RWPE1 (cell line): ENCODE results near the gene GLMP.

Experiments
- CTCF ChIA-PET: fragments of 350-600 bp; sonication (Branson Sonifier 250); formaldehyde crosslinking; extraction: SDS; loops from one replicate; lab custom pipeline; 2021; lab: Yijun Ruan, JAX
- POLR2A ChIA-PET: fragments of 400-600 bp; formaldehyde crosslinking; extraction: SDS; loops from one replicate; lab custom pipeline; 2020; ENCODE audit warnings: antibody characterized with exemption; ENCODE audit not compliant: low non-redundant PET; lab: Yijun Ruan, JAX
- DNase-seq: peaks from one replicate; pipeline ENCODE4 v3.0.0; 2012; ENCODE audit warnings: low spot score
- H3K27ac ChIP-seq: fragments of 450-650 bp; 2 replicates; pipeline ENCODE4 v1.5.1; 2017
- TF ChIP-seq, protein P1 (sequence below): fragments of 450-650 bp; conservative IDR thresholded peaks from 2 replicates; pipeline ENCODE4 v1.5.1; 2017; ENCODE audit warnings: low read depth, mild to moderate bottlenecking

GLMP gene

DNA sequence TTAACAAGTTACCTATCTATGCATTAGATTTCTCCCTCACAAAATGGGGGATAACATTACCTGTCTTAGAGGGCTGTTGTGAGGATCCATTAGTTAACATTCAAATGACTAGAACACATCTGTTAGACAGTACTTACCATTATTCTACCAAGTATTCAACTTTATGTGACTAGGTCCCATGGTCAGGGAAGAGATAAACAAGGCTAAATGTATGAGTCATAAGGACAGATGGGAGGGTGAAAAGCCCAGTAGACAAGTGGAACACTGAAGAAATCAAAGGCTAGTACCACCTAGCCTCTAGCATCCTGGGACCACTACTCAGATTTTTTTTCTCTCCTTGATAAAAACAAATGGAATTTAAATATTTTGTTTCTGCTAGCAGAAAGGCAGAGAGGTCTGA, 12.6 kb upstream of the GLMP start:
- ChIA-PET POLR2A (no interaction called here), CTCF (no interaction called here)
- DNase-seq, result no peak

DNA sequence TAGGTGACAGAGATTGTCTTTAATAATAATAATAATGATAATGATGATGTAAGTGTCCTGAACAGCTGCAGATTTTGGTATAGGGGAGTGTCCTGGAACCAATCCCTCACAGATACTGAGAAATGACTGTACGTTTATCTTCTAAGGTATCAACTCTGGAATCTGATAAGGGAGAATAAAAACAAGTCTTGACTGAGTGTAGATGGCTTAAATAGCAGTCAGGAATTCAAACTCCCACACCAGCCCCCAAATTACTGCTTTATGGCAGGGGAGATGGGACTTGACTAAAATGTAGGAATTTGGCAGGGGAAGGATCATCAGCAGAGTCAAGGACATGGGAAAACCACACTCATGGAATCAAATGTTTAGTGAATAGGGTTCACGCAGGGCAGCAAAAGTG, 9.7 kb upstream of the GLMP start:
- no peak for DNase-seq
- POLR2A ChIA-PET, result no interaction called here
- peak overlapping the region; percentile 54 for H3K27ac ChIP-seq
- TF ChIP-seq, protein P1, sequence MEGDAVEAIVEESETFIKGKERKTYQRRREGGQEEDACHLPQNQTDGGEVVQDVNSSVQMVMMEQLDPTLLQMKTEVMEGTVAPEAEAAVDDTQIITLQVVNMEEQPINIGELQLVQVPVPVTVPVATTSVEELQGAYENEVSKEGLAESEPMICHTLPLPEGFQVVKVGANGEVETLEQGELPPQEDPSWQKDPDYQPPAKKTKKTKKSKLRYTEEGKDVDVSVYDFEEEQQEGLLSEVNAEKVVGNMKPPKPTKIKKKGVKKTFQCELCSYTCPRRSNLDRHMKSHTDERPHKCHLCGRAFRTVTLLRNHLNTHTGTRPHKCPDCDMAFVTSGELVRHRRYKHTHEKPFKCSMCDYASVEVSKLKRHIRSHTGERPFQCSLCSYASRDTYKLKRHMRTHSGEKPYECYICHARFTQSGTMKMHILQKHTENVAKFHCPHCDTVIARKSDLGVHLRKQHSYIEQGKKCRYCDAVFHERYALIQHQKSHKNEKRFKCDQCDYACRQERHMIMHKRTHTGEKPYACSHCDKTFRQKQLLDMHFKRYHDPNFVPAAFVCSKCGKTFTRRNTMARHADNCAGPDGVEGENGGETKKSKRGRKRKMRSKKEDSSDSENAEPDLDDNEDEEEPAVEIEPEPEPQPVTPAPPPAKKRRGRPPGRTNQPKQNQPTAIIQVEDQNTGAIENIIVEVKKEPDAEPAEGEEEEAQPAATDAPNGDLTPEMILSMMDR, result no peak
- CTCF ChIA-PET, result interaction anchor here (0.6 kb wide), 1 partner anchor 44 kb away, joined by 4 read pairs; no protein-coding TSS in a partner anchor

More for the DNA sequence above, 12.6 kb upstream of the GLMP start:
- H3K27ac ChIP-seq, result no peak overlapping the region
- TF ChIP-seq, protein P1, result no peak

DNA sequence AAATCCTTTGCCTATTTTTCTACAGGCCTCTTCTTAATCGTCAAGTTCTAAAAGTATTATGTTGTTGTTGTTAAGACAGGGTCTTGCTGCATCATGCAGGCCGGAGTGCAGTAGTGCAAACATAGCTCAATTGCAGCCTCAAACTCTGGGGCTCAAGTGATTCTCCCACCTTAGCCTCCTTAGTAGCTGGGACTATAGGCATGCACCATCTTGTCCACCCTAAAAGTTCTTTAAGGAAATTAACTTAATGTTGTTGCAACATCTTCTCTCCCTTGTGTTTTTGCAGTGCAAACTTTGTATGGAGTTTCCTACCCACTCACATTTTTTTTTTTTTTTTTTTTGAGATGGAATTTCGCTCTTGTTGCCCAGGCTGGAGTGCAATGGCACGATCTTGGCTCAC, 7.8 kb upstream of the GLMP start:
- H3K27ac ChIP-seq, result peak overlapping the region; percentile 72
- ChIA-PET POLR2A (interaction anchor here (0.7 kb wide), 1 partner anchor 19 kb away, joined by 8 read pairs; no protein-coding TSS in a partner anchor), CTCF (interaction anchor here (0.6 kb wide), 1 partner anchor 28 kb away, joined by 3 read pairs; no protein-coding TSS in a partner anchor)
- TF ChIP-seq, protein P1, result no peak
- no peak for DNase-seq

DNA sequence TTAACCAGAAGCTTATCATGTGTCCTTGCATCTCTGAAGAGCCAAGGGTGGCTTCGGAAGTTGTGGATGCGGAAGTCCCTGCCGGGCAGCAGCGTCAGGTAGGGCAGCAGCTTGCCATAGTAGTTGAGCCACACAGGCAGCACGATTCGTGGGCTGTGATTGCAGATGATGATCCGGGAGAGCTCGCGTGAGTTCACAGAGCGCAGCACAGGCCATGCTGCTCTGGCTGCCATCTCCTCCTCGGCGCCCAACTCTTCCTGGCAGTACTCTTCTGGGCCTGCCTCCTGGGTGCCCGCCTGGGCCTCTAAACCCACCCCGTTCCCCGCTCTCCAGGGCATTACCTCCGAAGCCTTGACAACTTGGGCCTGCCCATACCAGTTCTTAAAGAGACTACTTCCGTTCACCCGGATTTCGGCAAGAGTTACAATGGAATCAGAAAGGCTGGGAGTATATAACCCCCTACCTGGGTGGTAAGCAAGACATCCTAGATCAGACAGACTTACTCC, 3.4 kb upstream of the GLMP start, which contains the start of gene VHLL:
VHLL (minus strand) TSS at position 456 of the 506 bp plus-strand sequence; CDS start at position 338, 118 bp downstream.
- peak within 1 kb of the TSS; percentile 4; the same call in 1 of the 2 replicates for H3K27ac ChIP-seq
- TF ChIP-seq, protein P1, result no peak
- ChIA-PET POLR2A (no interaction called here), CTCF (interaction anchor here (1.2 kb wide), 1 partner anchor 74 kb away, joined by 5 read pairs; no protein-coding TSS in a partner anchor)
- no peak for DNase-seq

DNA sequence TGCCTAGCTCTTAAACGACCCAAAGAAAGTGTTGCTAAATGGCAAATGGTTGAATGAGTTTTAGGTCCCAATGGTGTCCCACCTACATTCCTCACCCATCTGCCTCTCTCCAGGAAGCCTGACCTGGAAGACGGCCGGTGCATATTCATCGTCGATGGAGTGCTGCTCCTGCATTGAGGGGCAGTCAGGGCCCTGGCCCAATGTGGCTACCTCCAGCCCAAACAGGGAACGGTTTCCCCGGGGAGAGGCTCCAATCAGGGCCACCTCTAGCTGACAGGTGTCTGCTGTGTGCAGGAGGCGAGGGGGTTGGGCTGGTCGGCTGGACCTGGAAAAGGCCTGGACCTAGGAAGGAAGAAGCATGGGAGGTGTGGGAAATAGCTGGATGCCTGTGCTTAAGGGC, 1.6 kb downstream of the GLMP start:
- no peak for DNase-seq
- TF ChIP-seq, protein P1, result no peak
- POLR2A ChIA-PET, result no interaction called here
- CTCF ChIA-PET, result no interaction called here
- H3K27ac ChIP-seq, result peak overlapping the region; percentile 58; the same call in 1 of the 2 replicates

DNA sequence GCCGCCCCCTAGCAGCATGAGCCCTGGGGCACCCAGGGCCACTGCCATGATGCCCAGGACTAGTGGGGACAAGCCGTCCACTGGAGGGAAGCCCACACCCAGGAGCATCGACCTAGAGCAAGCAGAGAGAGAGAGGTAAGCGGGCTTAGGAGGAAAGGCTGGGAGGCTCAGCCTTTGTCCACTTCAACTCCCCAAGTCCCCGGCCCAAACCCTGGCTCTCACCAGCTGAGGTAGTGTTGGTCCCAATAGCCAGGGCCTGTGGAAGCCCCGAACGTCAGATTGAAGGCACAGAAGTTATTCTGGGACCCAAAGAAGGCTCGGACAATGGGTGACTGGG, 2.4 kb downstream of the GLMP start:
- H3K27ac ChIP-seq, result peak overlapping the region; percentile 58
- no peak for DNase-seq
- POLR2A ChIA-PET, result no interaction called here
- TF ChIP-seq, protein P1, result no peak
- CTCF ChIA-PET, result no interaction called here
